MM.1S (cell line): ENCODE results near the gene HOMER3.

Experiments used
- CTCF ChIP-seq: fragments of 300-600 bp; sonication (generic); IDR thresholded peaks from 2 replicates; pipeline ENCODE4 v1.5.1; 2016; ENCODE audit warnings: antibody characterized with exemption, low read length, mixed read lengths
- EZH2 ChIP-seq: fragments of 300-600 bp; sonication (generic); optimal IDR thresholded peaks from 2 replicates; pipeline ENCODE3; 2017; ENCODE audit warnings: low read depth, mild to moderate bottlenecking, antibody characterized with exemption, low read length, mixed read lengths
- EZH2phosphoT487 ChIP-seq: fragments of 300-600 bp; sonication (generic); IDR thresholded peaks from 2 replicates; pipeline ENCODE4 v1.6.1; 2018; ENCODE audit warnings: antibody characterized with exemption, low read length

DNA sequence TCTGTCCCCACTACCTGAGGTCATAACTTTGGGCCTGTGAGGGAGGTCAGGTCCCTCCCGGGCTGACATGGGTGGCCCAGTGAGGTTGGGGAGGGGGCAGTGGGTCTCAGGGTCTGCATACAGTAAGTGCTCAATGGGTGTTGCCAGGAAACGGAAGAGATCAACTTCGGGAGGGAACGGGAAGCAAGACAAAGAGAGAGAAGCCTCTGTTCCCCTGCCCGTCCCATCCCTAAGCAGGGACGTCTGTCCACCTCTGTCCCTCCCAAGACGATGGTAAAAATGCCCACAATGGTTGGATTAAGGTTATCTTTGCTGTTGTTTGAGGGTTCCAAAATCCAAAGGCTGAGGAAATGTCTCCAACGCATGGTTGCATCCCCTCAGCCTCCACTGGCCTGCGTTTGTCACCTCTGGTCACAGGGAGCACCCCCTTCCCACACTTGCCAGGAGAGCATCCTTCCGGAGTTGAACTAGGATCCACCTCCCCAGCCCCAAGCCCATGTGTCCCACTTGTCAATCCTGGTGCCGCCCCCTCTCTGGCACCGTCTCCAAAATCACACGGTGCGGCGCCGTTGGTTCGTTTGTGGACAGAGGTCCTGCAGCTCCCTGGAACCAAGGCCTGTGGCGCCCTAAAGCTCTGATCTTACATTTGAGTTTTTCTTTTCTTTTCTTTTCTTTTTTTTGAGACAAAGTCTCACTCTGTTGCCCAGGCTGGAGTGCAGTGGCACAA lies 774 bp upstream of the HOMER3 start:
- TF ChIP-seq CTCF: no peak
- no peak for TF ChIP-seq EZH2
- no peak for TF ChIP-seq EZH2phosphoT487
